ENCODE data around the gene UVSSA.

- TF ChIP-seq CTCF (IDR thresholded peaks at IDR 0.05; ENCODE audit: low read depth, low read length) (no peak), POLR2A (IDR thresholded peaks at IDR 0.05; ENCODE audit: extremely low read depth, insufficient read length) (no peak), MYC (IDR thresholded peaks at IDR 0.05; ENCODE audit: low read depth, low read length) (no peak)
- TF ChIP-seq, protein P1, sequence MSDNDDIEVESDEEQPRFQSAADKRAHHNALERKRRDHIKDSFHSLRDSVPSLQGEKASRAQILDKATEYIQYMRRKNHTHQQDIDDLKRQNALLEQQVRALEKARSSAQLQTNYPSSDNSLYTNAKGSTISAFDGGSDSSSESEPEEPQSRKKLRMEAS (IDR thresholded peaks at IDR 0.05; ENCODE audit: low read depth, low read length), result no peak
These were observed 9.6 kb upstream of the UVSSA start for GRCh38 chr4:1337376-1337831.

Data from NB4 (cell line).